SW 1271 (cell line): ENCODE results near the gene SOAT2.
"Not testable (repeated sequence)": the region's sequence is repeated elsewhere in the genome, so short reads cannot be mapped to it uniquely, and the experiment has no call there.

Experiments
- DNase-seq, 2 experiments: peaks; one replicate each; lab custom pipeline; 2025; lab: John Stamatoyannopoulos, UW

Gene SOAT2

DNA sequence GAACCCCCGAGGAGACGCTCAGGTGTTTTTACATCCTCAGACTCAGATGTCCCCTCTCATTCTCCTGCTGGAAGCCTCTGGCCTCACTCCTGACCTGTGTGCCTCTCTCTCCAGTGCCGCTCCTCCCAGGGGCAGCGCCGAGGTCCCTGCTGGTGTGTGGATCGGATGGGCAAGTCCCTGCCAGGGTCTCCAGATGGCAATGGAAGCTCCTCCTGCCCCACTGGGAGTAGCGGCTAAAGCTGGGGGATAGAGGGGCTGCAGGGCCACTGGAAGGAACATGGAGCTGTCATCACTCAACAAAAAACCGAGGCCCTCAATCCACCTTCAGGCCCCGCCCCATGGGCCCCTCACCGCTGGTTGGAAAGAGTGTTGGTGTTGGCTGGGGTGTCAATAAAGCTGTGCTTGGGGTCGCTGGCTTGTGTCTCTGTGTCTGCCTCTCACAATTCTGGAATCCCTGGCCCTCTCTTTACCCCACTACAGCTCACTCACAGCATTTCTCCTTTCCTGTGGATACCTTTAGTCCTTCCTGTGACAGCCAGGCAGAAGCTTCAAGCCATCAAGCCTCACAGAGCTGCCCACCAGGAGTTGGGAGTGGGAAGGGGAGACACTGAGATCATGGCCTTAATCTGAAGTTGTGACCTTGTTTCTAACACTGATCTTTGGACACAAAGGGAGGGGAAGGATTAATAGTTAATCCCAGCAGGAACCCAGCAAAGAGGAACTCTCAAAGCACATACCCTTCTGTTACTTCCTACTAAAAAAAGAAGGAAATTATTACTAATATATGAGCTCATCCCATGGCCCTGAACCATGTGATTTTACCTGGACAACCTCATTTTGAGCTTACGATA lies 1.1 kb upstream of the SOAT2 start:
- no peak for DNase-seq

DNA sequence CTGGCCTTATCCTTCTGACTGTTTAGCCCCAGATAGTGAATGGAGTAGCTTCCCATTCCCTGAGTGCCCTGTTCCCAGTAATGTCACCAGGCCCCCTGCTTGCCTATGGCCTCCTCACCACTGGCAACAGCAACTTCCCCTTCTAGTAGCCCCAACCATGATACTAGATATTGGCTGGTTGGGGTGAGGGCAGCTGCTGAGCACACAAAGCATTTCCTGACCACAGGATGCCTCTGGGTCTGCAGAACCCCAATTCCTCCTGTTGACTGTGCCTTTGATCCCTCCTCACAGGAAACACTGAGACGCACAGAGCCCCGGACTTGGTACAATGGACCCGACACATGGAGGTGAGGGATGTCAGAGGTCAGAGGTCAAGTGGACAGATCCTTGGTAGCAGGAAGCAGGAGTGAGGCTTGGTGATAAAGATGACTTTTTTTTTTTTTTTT lies 597 bp downstream of the SOAT2 start:
- DNase-seq, result no peak

DNA sequence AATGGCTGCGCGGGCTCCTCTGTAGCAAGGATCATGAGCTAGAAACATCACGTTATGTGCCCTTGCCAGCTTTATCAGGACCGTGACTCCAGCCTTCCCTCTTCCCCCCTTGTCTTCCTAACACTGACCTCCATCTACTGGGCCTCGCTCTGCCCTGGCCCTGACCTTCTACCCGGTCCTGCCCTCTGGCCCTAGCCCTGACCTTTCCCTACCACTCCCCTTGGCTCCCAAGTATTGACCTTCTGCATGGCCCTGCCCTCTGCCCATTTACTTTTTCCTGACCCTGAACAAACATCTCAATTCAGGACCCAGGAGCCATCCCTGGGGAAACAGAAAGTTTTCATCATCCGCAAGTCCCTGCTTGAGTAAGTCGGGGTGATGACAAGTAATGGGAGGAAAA lies 2.0 kb downstream of the SOAT2 start:
- DNase-seq, result no peak

DNA sequence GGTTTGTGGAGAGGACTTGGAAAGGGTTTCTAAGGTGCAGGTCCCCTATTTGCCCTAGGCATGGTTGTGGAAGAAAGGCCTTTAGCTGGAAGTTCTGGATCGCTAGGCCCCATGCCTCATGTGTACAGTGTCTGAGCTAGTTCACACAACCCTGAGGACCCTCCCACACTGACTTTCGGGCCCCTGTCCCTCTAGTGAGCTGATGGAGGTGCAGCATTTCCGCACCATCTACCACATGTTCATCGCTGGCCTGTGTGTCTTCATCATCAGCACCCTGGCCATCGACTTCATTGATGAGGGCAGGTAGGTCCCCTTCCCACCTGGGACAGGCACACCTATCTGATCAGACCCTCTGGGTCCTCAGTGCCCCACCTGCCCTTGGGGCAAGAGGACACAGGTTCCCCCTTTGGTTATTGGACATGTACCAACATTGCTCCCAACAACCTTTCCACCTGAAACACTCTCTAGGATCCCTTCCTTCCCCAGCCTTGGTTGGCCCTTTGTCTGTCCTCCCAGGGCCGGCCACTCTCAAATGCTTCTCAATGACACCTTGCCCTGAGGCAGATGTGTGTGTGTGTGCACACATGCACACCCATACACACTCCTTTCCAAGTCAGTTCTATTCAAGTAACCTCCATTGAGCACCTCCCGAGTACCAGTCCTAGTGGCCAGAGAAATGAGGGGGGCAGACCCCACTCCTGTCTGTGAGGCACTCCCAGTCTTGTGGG lies 2.6 kb downstream of the SOAT2 start:
- no peak for DNase-seq

DNA sequence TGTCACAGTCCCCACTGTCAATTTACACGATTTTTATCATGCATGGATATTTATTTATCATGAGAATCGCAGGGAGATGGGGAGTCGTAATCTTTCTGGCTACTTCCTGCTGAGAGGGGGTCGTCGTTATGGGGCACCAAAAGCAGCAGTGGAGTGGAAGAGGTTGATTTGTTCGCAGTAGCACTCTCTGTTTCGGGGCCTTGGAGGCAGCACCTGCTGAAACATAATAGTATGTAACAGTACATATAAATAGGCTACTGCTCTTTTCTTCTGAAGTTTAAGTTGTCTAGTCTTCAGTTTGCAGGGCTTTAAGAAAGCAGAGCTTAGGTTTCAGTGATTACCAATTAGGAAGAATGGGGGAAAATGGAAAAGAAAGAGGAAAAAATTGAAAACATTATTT lies 3.8 kb downstream of the SOAT2 start:
- DNase-seq, result no peak

DNA sequence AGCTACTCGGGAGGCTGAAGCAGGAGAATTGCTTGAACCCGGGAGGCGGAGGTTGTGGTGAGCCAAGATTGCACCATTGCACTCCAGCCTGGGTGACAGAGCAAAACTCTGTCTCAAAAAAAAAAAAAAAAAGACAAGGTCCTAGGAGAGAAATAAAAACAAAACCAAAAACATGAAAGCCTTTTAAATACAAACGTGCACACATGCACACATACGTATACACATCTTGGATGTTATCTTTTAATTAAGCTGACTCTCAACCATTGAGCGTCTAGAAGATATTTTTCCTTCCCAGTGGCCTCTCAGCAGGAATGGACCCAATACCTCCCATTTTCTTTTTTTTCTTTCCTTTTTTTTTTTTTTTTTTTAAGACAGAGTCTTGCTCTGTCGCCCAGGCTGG lies 9.1 kb downstream of the SOAT2 start:
- DNase-seq, result not testable (repeated sequence)

DNA sequence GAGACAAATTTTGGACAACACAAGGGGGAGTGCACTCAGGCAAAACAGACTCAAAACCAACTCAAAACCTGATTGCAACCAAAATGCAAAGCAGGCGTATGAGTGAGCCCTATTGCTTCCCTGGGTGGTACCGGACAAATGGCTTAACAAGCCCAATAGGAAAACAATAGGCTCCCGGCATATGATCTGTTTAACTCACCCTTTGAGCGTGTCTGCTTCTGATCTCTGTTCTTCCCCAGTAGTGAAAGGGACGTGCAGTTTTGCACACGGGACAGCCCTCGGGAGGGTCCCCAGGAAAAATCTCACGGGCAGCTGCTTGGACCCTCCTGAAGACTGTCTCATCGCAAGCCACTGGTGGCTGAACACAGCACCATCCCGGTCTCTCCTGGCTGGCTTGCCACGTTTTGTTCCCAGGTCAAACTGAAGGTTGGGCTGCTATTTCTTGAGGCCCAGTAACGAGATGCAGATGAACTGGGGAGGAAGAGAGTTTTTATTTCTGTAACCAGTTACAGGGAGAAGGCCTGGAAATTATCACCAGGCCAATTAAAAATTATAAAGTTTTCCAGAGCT lies 9.9 kb downstream of the SOAT2 start:
- no peak for DNase-seq

DNA sequence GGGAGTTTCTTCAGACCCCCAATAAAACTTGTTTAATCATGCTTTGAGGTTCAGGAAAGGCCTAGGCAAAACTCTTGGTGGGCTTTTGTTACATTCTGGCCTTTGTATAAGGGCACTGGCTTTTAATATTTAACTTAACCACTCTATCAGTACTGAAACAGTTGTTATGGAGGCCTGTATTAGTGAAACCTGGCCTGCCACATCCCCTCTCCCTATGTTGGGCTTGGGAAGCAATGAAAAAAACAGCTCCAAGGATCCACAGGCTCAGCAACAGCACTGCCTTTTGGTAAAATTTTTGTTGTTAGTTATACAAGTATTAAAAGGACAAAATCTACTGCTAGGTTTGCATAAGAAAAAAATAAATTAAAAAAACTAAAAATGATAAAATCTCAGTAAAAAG lies 10.7 kb downstream of the SOAT2 start:
- no peak for DNase-seq

DNA sequence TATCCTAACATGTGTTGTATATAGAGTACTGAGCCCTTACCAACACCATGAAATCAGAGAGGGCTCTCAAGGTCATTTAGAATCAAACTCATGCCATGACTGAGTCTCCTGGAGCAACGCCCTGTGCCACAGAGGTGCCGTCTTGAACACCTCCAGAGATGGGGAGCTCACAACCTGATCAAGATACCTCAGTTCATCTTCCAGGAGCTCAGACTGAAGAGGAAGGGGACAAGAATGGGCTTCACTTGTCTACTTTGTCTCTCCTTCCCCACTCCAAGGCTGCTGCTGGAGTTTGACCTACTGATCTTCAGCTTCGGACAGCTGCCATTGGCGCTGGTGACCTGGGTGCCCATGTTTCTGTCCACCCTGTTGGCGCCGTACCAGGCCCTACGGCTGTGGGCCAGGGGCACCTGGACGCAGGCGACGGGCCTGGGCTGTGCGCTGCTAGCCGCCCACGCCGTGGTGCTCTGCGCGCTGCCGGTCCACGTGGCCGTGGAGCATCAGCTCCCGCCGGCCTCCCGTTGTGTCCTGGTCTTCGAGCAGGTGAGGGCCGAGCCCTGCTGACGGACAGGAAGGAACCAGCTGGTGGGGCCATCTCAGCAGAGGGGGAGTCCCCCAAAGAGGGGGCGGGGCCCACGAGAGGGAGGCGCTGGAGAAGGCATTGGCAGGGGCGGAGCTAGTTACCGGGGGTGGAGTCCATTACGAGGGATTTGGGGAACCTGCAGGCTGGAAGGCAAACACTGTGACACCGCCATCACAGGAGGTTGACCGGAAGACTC lies 12.0 kb downstream of the SOAT2 start:
- no peak for DNase-seq

DNA sequence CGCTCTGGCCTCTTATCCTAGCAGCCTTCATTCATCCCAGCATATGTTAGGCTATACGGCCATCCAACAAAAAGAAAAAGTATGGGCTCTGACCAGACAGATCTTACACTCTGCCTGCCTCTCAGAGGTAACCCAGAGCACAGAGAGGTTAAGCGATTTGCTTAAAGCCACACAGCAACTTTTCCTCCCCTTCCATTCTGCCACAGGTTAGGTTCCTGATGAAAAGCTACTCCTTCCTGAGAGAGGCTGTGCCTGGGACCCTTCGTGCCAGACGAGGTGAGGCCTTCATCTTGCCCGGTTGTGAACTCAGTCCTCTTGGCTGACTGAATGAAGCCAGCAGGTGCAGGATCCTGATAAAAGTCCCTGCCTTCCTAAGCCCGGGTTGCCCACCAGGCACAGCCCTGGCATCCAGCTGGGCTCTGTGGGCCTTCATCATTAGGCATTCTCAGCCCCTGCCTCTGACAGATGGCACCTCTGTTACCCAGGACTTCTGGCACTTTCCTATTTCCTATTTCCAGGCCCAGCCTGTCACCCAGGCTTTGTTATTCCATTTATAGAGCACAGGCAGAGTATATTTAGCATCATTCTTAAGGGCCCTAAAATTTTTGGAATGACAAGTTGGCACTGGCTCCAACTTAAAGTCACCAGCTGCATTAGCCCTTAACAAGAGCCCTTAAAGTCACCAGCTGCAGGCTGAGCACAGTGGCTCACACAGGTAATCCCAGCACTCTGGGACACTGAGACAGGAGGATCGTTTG lies 12.8 kb downstream of the SOAT2 start:
- DNase-seq, result no peak

DNA sequence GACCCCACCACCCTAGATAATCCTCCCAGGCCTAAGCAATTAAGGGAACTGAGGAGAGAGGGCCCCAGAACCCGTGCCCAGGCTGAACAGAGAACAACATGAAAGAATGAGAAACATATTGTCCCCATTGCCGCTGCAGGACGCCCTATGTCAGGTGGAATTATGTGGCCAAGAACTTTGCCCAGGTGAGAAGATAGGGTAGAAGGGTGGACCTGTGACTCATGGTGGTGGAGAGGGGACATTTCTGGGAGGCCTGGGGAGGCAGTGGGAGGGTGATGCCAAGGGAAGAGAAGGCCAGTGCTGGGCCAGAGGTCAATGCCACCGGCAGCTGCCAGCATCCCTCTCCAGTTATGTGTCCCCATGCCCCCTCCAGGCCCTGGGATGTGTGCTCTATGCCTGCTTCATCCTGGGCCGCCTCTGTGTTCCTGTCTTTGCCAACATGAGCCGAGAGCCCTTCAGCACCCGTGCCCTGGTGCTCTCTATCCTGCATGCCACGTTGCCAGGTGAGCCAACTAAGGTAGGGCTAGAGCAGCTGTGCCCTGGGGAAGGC lies 15.5 kb downstream of the SOAT2 start:
- DNase-seq, result no peak

DNA sequence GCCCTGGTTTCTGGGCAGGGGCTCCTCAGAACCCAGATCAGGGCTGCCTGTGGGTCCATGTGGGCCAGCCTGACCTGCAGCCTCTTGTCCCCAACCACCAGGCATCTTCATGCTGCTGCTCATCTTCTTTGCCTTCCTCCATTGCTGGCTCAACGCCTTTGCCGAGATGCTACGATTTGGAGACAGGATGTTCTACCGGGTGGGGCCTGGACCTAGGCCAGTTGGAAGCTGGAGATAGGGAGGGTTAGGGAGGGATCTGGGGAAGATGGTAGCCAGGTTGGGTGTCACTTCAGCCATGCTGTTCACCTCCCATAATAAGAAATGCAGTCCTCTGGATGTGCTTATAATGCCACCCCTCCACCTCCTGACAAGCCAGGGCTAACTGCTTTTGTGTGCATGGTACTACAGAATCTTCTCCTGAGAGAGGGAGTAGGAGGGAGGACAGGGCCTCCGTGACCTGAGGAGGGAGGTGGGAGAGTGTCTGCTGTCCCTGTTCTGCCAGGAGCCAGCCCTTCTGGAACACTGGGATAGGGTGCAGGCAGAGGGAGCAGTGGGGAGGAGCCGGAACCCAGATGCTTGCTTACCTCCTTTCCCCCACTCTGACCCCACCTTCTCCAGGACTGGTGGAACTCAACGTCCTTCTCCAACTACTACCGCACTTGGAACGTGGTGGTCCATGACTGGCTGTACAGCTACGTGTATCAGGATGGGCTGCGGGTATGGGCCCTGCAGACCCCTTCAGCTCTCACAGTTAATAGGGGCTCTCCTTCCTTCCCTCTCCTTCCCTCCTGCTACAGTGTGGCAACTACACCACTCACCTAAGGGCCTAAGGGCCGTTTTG lies 17.6 kb downstream of the SOAT2 start:
- no peak for DNase-seq

DNA sequence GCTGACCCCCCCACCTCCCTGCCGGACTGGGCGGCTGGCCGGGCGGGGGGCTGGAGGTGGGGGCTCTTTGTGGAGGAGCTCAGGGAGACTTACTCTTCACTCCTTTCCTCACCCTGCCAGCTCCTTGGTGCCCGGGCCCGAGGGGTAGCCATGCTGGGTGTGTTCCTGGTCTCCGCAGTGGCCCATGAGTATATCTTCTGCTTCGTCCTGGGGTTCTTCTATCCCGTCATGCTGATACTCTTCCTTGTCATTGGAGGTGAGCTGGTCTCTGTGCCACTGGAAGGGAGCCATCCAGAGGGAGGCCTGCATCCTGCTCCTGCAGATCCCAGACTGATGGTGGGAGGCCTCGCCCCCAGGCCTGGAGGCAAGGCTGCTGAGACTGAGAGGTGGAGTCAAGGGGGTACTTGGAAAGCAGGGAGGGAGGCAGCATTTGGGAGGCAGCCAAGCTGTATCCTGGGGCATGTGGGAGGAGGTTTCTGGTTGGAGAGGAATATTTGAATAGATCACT lies 19.7 kb downstream of the SOAT2 start:
- no peak for DNase-seq

DNA sequence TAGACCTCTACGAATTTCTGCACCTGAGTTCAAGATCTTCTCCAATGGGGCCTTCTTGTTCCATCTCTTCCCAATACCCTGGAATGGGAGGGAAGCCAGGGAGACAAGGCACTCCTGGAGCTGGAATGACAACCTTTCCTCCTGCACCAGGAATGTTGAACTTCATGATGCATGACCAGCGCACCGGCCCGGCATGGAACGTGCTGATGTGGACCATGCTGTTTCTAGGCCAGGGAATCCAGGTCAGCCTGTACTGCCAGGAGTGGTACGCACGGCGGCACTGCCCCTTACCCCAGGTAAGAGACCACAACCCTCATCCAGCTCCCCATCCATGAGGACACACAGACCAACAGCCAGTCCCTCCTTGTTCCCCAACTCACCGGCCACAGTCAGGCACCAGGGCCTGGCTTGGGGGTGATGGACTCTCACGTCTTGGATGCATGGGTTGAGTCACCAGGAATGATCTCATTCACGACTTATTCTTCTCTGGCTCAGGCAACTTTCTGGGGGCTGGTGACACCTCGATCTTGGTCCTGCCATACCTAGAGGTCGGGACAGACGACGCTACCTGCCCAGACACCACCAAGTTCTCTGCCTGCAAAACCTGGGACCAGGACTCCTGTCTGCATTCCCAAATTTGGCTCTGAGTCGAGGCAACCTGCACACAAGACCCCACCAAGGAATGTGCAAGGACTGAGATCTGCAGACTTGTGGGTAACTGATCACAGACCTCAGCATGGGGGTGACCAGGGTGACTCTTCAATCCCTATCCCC lies 20.5 kb downstream of the SOAT2 start:
- no peak for DNase-seq

DNA sequence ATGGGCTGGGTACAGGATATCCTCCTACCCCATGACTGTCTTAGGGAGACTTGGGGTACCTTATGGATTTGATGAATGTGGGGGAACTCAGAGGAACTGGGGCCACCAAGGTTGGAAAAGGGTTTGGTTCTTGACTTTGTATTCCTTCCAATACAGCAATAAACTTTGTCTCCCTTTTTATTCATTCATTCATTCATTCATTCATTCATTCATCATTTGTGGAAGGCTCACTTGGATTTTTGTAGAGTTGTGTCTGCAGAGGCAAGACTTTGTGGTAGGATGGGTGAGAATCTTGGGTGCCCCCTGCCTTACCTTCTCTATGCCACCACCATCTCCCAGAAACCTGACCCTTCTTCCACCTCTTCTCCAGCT lies 21.1 kb downstream of the SOAT2 start:
- DNase-seq, result no peak

DNA sequence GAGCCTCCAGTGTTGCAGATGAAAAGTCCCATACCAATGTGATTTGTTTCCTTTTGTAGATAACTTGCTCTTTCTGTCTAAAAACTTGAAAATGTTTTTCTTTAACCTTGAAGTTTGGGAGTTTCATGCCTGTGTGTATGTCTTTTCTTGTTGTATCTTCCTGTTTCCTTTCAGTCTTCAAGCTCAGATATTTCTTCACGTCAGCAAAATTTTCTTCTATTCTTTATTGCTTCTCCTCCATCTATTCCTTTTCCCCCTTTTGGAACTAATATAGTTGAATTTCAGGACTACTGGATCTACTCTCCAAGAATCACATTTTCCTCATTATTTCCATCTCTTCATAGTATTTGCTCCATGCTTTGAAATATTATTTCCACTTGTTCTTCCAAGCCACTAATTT lies 23.9 kb downstream of the SOAT2 start:
- no peak for DNase-seq

DNA sequence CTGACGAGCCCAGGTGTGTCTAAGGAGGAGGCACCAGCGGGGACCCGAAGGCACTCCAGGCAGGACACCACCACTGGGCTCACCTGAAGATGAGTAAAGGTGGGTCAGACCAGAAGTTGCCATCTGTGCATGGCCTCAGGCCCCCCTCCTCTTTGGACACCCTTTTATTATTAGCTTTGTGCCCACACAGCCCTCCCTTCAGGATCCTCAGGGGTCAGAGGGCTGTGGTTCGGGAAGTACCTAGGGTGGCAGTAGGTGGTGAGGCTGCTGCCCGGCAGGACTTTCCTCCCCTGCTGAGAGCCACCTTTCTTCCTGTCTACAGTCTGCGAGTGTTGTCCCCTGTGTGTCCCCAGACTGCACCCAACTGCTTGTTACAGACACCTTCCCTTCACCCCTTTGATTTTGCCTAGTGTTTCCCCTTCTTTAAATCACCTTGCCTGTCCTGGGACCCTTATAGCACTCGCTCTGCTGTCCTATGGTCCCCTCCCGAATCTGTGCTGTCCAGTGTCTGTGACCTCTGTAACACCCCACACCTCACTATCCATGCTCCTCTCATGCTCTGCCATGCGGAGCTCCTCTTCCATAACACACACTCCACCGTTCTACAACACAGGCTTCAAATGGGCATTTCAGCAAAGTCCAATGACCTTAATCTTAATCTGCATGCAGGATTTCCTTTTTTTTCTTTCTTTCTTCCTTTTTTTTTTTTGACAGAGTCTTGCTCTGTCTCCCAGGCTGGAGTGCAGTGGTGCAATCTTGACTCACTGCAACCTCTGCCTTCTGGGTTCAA lies 25.7 kb downstream of the SOAT2 start:
- DNase-seq, result no peak

DNA sequence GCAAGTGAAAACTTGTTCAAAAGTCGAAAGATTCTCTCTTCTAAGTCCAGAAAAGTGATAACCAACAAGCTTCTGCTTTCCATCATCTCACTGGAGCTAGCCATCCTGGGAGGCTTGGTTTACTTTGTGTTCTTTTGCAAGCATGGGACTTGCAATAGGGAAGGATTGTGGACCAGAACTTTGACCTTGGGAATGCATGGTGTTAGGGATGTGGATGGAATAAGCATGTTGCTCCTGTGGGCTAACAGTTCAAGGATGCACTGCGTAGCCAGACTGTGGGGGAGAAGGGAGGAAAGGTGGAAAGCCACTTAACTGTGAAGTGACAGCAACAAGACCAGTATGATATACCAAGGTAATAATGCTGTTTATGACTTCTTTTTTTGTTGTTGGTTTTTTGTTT lies 28.6 kb downstream of the SOAT2 start:
- DNase-seq, result no peak

DNA sequence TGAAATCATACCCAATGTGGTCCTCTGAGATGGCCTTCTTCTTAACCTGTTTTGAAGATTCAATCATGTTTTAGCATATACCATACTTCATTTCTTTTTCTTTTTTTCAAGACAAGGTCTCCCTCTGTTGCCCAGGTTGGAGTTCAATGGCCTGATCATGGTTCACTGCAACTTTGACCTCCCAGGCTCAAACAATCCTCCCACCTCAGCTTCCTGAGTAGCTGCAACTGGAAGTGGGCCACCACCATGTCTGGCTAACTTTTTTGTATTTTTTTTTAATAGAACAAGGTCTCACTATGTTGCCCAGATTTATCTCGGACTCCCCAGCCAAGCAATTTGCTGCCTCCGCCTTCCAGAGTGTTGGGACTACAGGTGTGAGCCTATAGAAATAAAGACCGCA lies 30.4 kb downstream of the SOAT2 start:
- no peak for DNase-seq
